HAP-1 (cell line): ENCODE results near the gene WBP1L.
"Not testable (repeated sequence)": the region's sequence is repeated elsewhere in the genome, so short reads cannot be mapped to it uniquely, and the experiment has no call there.

Source experiments
- DNase-seq, 2 experiments: peaks; one replicate each; pipeline ENCODE4 v3.0.0-alpha.2; 2016 to 2020; ENCODE audit warnings: low spot score in 2 of 2
- H3K27me3 ChIP-seq: fragments of 250-450 bp; sonication (Bioruptor Pico); 2 replicates; pipeline ENCODE4 v1.5.1; 2020; ENCODE audit warnings: low read depth, mild to moderate bottlenecking, moderate library complexity
- H3K36me3 ChIP-seq: fragments of 250-450 bp; sonication (Bioruptor Pico); replicated peaks from 2 replicates; pipeline ENCODE4 v1.5.1; 2020; ENCODE audit warnings: mild to moderate bottlenecking
- H3K4me1 ChIP-seq: fragments of 250-450 bp; sonication (Bioruptor Pico); 2 replicates; pipeline ENCODE4 v1.5.1; 2020; ENCODE audit warnings: mild to moderate bottlenecking
- H3K4me3 ChIP-seq: fragments of 250-450 bp; sonication (Bioruptor Pico); 2 replicates; pipeline ENCODE4 v1.5.1; 2020; ENCODE audit warnings: mild to moderate bottlenecking, moderate library complexity
- H3K9me3 ChIP-seq: fragments of 250-450 bp; sonication (Bioruptor Pico); 2 replicates; pipeline ENCODE4 v1.5.1; 2020; ENCODE audit warnings: mild to moderate bottlenecking, moderate library complexity
- in situ Hi-C: fragments of 300-500 bp; cut with MboI; formaldehyde crosslinking; loops from 3 replicates; pipeline ENCODE4 v1.14.3; 2020; ENCODE audit warnings: low sequenced_read_pairs, inconsistent platforms, mixed read lengths

WBP1L gene

GRCh38 chr10:102732661-102733060 lies 11.1 kb upstream of the WBP1L start:
- Histone ChIP-seq H3K4me1 (no peaks in the 10 kb centered on the region), H3K27me3 (no peaks in the 10 kb centered on the region), H3K36me3 (peaks cover 77% of the 10 kb centered on the region), H3K9me3 (no peaks in the 10 kb centered on the region), H3K4me3 (no peak overlapping the region)
- in situ Hi-C loops = no loop called here
- DNase-seq = no peak

GRCh38 chr10:102735065-102735562 lies 8.6 kb upstream of the WBP1L start:
- in situ Hi-C loops = no loop called here
- Histone ChIP-seq H3K36me3 (peaks cover 59% of the 10 kb centered on the region), H3K9me3 (no peaks in the 10 kb centered on the region), H3K4me1 (no peaks in the 10 kb centered on the region), H3K4me3 (no peak overlapping the region), H3K27me3 (no peaks in the 10 kb centered on the region)
- no peak for DNase-seq

GRCh38 chr10:102738692-102739121 lies 5.0 kb upstream of the WBP1L start:
- in situ Hi-C loops = no loop called here
- Histone ChIP-seq H3K9me3 (no peaks in the 10 kb centered on the region), H3K4me1 (peaks cover 4% of the 10 kb centered on the region), H3K4me3 (no peak overlapping the region), H3K36me3 (peaks cover 28% of the 10 kb centered on the region), H3K27me3 (no peaks in the 10 kb centered on the region; the same call in 1 of the 2 replicates)
- DNase-seq = no peak

GRCh38 chr10:102740229-102740628 lies 3.5 kb upstream of the WBP1L start:
- Histone ChIP-seq H3K4me1 (peaks cover 12% of the 10 kb centered on the region), H3K27me3 (no peaks in the 10 kb centered on the region; the same call in 1 of the 2 replicates), H3K36me3 (peaks cover 19% of the 10 kb centered on the region), H3K9me3 (no peaks in the 10 kb centered on the region), H3K4me3 (no peak overlapping the region)
- in situ Hi-C loops = no loop called here
- DNase-seq = no peak

- Histone ChIP-seq H3K4me1 (peaks cover 12% of the 10 kb centered on the region), H3K27me3 (no peaks in the 10 kb centered on the region; the same call in 1 of the 2 replicates), H3K4me3 (no peak overlapping the region), H3K9me3 (no peaks in the 10 kb centered on the region), H3K36me3 (peaks cover 15% of the 10 kb centered on the region)
- no peak for DNase-seq
- in situ Hi-C loops = no loop called here
These were observed 2.0 kb upstream of the WBP1L start for GRCh38 chr10:102741726-102742237.

- H3K9me3 ChIP-seq, DNase-seq, H3K4me3 ChIP-seq, H3K27me3 ChIP-seq, in situ Hi-C loops: not testable (repeated sequence)
- Histone ChIP-seq H3K4me1 (peaks cover 12% of the 10 kb centered on the region), H3K36me3 (peaks cover 10% of the 10 kb centered on the region)
These were observed 1.4 kb upstream of the WBP1L start for GRCh38 chr10:102742313-102742712.

- Histone ChIP-seq H3K9me3 (no peaks in the 10 kb centered on the region), H3K27me3 (no peaks in the 10 kb centered on the region; the same call in 1 of the 2 replicates), H3K4me3 (peak overlapping the region; percentile 10), H3K4me1 (peaks cover 12% of the 10 kb centered on the region), H3K36me3 (peaks cover 3% of the 10 kb centered on the region)
- in situ Hi-C loops = no loop called here
- no peak for DNase-seq
These were observed 615 bp upstream of the WBP1L start for GRCh38 chr10:102743078-102743587.

- no peaks in the 10 kb centered on the region for H3K9me3 ChIP-seq
- no peaks in the 10 kb centered on the region; the same call in 1 of the 2 replicates for H3K27me3 ChIP-seq
- H3K36me3 ChIP-seq = no peaks in the 10 kb centered on the region
- H3K4me3 ChIP-seq = peak overlapping the region; percentile 74
- DNase-seq = peak in 1 of 2 experiments; percentile 28
- in situ Hi-C loops = no loop called here
- peaks cover 12% of the 10 kb centered on the region for H3K4me1 ChIP-seq
These were observed 765 bp downstream of the WBP1L start for GRCh38 chr10:102744374-102745051.

- H3K4me1 ChIP-seq = peaks cover 12% of the 10 kb centered on the region
- no peaks in the 10 kb centered on the region for H3K9me3 ChIP-seq
- in situ Hi-C loops = no loop called here
- no peaks in the 10 kb centered on the region for H3K36me3 ChIP-seq
- DNase-seq = no peak
- no peak overlapping the region; the same call in 1 of the 2 replicates for H3K4me3 ChIP-seq
- no peaks in the 10 kb centered on the region; the same call in 1 of the 2 replicates for H3K27me3 ChIP-seq
These were observed 1.4 kb downstream of the WBP1L start for GRCh38 chr10:102745157-102745556.

GRCh38 chr10:102752266-102752930 lies 8.7 kb downstream of the WBP1L start:
- H3K27me3 ChIP-seq = no peaks in the 10 kb centered on the region
- H3K36me3 ChIP-seq = no peaks in the 10 kb centered on the region
- in situ Hi-C loops = no loop called here
- no peaks in the 10 kb centered on the region for H3K9me3 ChIP-seq
- no peaks in the 10 kb centered on the region for H3K4me1 ChIP-seq
- H3K4me3 ChIP-seq = no peak overlapping the region
- DNase-seq = no peak

GRCh38 chr10:102752934-102753664 lies 9.4 kb downstream of the WBP1L start:
- H3K9me3 ChIP-seq = no peaks in the 10 kb centered on the region
- no peaks in the 10 kb centered on the region for H3K4me1 ChIP-seq
- H3K4me3 ChIP-seq = no peak overlapping the region
- in situ Hi-C loops = no loop called here
- no peaks in the 10 kb centered on the region for H3K36me3 ChIP-seq
- H3K27me3 ChIP-seq = no peaks in the 10 kb centered on the region
- DNase-seq = peak; percentile 38 to 43

- Histone ChIP-seq H3K4me1 (no peaks in the 10 kb centered on the region), H3K9me3 (no peaks in the 10 kb centered on the region), H3K27me3 (no peaks in the 10 kb centered on the region), H3K4me3 (no peak overlapping the region), H3K36me3 (no peaks in the 10 kb centered on the region)
- in situ Hi-C loops = no loop called here
- no peak for DNase-seq
These were observed 10.0 kb downstream of the WBP1L start for GRCh38 chr10:102753718-102754117.

- in situ Hi-C loops = no loop called here
- H3K9me3 ChIP-seq = no peaks in the 10 kb centered on the region
- H3K36me3 ChIP-seq = no peaks in the 10 kb centered on the region
- no peaks in the 10 kb centered on the region for H3K4me1 ChIP-seq
- H3K27me3 ChIP-seq = no peaks in the 10 kb centered on the region
- DNase-seq = no peak
- no peak overlapping the region for H3K4me3 ChIP-seq
These were observed 13.6 kb downstream of the WBP1L start for GRCh38 chr10:102757323-102757722.
